Measurements from ENCODE around the gene KRTAP4-9.

Gene KRTAP4-9

GRCh38 chr17:41151525-41151924, 46.3 kb downstream of the KRTAP4-9 start:
- Histone ChIP-seq H3K9me3 (ENCODE audit: insufficient read depth, low read length) (no peaks in the 10 kb centered on the region), H3K36me3 (ENCODE audit: insufficient read depth, insufficient read length, low read length) (no peaks in the 10 kb centered on the region), H3K27me3 (ENCODE audit: insufficient read depth, insufficient read length) (no peaks in the 10 kb centered on the region), H3K9ac (ENCODE audit: insufficient read length, low read depth) (no peak overlapping the region), H3K4me1 (ENCODE audit: insufficient read depth, insufficient read length) (no peaks in the 10 kb centered on the region), H3K4me3 (ENCODE audit: insufficient read length, low read depth) (no peak overlapping the region)
- no peak for TF ChIP-seq SUZ12 (IDR thresholded peaks at IDR 0.05; ENCODE audit: extremely low read depth, insufficient read depth, insufficient read length)
- TF ChIP-seq ZNF274 (IDR thresholded peaks at IDR 0.05; ENCODE audit: low read depth, low read length): no peak
- no peak for TF ChIP-seq YY1 (IDR thresholded peaks at IDR 0.05; ENCODE audit: insufficient read depth, insufficient read length)
- no peak for DNase-seq (ENCODE audit: low read depth, low spot score)

- Histone ChIP-seq H3K4me3 (ENCODE audit: insufficient read length, low read depth) (no peak overlapping the region), H3K9me3 (ENCODE audit: insufficient read depth, low read length) (no peaks in the 10 kb centered on the region), H3K4me1 (ENCODE audit: insufficient read depth, insufficient read length) (no peaks in the 10 kb centered on the region), H3K36me3 (ENCODE audit: insufficient read depth, insufficient read length, low read length) (no peaks in the 10 kb centered on the region), H3K27me3 (ENCODE audit: insufficient read depth, insufficient read length) (no peaks in the 10 kb centered on the region), H3K9ac (ENCODE audit: insufficient read length, low read depth) (no peak overlapping the region)
- DNase-seq (ENCODE audit: low read depth, low spot score): no peak
- no peak for TF ChIP-seq ZNF274 (IDR thresholded peaks at IDR 0.05; ENCODE audit: low read depth, low read length)
Observed at GRCh38 chr17:41153856-41154255, 48.7 kb downstream of the KRTAP4-9 start.

Measured in NT2/D1 (cell line).